GM21526 (cell line): ENCODE results near the gene ZNF45.
"Not testable (repeated sequence)": the region's sequence is repeated elsewhere in the genome, so short reads cannot be mapped to it uniquely, and the experiment has no call there.

Source experiments
- ATAC-seq: cut with Tn5 transposase; IDR thresholded peaks from one replicate; pipeline ENCODE4 v1.9.1; 2021; ENCODE audit warnings: moderate library complexity; ENCODE audit not compliant: unreplicated experiment, low FRiP score

Gene ZNF45

GRCh38 chr19:43914051-43914450 is 21.0 kb downstream of the ZNF45 start:
- ATAC-seq: no peak

DNA sequence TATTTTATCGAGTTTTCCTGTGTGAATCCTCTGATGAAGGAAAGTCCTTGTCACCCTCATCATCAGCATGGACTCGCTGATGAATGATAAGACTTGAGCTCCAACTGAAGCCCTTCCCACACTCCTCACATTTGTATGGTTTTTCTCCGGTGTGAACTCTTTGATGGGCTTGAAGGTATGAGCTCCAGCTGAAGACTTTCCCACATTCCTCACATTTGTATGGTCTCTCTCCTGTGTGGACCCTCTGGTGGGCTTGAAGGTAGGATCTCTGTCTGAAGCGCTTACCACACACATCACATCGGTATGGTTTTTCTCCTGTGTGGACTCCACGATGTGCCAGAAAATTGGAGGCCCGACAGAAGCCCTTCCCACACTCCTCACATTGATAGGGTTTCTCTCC is 21.7 kb downstream of the ZNF45 start:
- ATAC-seq: no peak

DNA sequence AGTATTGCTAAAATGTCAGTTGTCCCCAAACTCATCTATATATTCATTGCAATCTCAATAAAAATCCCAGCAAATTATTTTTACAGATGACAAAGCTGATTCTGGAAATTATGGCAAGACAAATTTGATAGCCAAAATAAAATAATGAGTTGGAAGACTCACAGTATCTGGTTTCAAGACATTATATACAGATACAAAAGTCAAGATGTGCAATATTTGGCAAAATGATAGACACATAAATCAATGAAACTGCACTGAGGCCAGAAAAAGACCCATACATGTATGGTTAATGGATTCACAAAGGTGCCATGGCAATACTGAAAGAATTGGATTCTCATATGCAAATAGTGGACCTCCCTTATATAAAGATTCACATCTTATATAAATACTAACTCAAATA is 24.2 kb downstream of the ZNF45 start:
- no peak for ATAC-seq

GRCh38 chr19:43908659-43909058 is 26.4 kb downstream of the ZNF45 start:
- no peak for ATAC-seq

DNA sequence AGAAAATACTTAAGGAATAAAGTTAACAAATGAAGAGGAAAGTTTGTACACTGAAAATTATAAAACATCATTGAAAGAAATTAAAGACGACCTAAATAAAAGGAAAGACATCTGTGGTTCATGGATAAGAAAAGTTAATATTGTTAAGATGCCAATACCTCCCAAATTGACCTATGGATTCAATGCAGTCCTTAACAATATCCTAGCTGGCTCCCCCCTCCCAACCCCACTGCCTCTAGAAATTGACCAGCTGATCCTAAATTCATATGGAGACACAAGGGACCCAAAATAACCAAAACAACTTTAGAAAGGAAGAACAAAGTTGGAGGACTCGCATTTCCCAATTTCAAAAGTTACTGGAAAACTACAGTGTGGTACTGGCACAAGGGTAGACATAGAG is 28.3 kb downstream of the ZNF45 start:
- ATAC-seq: no peak

- no peak for ATAC-seq
Observed at GRCh38 chr19:43905897-43906296, 29.2 kb downstream of the ZNF45 start.

DNA sequence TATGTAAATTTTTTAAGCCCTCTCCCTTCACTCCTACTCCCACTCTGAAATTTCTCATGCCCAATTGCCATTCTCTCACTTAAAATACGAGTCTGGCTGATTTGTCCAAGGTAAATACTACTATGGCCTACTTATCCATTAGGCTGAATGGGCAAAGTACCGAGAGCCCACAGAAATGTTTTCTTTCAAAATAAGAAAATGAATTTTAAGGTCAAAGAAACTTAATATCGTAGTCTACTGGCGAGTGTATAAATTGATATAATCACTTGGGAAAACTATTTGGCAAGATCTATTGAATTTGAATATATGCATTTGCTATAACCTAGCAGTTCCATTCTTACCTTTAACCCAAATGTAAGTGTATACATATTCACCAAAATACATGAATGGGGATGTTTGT is 32.7 kb downstream of the ZNF45 start:
- no peak for ATAC-seq

DNA sequence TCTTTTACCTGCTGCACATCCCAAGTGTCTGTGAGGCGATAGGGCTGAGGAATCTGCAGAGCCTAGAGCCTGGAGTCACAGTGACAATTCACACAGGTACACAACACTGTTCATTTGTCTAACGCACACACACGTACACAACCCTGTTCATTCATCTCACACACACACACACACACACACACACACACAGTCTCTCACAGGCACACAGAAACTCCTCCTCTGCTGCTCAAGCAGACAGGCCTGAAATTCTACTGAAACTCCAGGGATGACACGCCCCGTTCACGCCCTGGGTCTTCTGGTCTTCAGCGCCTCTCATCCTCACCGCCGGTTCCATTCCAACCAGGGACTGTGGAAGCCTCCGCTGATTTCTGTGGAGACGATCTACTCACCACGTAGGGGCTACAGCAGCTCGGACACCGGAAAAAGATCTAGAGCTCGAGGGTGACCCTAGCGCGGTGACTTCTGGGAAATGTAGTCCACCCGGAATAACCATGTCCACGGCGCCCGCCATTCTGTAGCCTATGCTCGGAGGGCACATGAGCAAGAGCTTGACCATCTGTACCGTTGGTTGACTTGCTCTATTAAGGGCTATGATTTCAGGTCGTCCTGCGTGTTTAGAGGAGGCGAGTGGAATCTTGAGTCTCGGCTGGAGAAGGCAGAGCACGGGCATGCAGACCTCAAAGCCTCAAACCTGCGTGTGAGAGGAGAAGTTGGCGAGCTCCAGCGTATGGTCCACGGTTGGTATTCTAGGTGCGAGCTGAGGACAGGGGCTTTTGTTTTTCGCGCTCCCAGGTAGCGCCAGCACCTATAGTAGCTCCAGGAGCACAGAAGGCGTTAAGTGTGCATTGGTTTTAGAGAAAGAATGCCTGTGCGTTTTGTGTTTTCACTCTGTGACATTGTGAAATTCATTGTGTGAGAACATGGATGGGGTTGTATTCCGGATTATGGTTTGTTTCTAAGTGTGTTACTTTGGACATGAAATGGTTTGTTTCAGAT is 33.4 kb downstream of the ZNF45 start:
- ATAC-seq: no peak

GRCh38 chr19:43895727-43896308 is 39.3 kb downstream of the ZNF45 start:
- no peak for ATAC-seq

DNA sequence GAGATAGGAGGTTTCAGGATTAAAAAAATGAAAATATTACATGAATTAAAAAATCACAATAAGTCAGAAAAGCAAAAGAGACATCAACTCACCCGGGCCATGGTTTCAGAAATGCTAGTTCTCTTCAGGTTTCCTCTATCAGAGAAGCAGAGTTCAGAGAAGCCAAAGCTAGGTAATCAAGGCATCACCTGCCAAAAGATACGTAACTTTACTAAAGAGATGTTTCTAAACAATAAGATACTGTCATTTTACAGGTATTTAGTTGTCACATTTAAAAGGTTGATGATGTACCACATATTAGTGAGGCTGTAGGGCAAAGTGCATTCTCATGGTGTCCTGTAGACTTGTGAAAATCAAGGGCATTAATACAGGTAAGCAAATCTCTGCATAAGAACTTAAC is 51.2 kb downstream of the ZNF45 start, which contains the start of gene ZNF404:
ZNF404 (minus strand) TSS at position 101 of the 400 bp plus-strand sequence.
- ATAC-seq: no peak

- ATAC-seq: no peak
Observed at GRCh38 chr19:43880483-43880882, 54.6 kb downstream of the ZNF45 start.

DNA sequence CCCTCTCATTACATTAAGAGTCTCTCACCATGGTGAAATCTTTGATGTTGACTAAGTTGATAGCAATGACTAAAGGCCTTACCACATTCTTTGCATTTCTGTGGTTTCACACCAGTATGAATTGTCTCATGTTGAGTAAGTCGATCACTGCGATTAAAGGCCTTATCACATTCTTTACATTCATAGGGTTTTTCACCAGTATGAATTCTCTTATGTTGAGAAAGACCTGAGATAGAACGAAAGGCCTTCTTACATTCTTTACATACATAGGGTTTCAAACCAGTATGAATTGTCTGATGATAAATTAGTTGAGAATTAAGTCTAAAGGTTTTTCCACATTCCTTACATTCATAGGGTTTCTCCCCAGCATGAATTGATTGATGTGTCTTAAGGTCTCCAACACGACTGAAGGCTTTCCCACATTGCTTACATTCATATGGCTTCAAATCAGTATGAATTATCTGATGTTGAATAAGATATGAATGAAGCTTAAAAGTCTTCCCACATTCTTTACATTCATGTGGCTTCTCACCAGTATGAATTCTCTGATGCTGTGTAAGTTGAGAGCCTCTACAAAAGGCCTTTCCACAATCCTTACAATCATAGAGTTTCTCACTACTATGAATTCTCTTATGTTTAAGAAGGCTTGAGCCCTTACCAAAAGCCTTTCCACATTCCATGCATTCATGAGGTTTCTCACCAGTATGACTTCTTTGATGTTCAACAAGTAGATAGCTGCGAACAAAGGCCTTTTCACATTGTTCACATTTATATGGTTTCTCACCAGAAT is 62.3 kb downstream of the ZNF45 start:
- no peak for ATAC-seq

GRCh38 chr19:43866923-43867322 is 68.2 kb downstream of the ZNF45 start:
- ATAC-seq: not testable (repeated sequence)
